H9 (cell line): Measurements from ENCODE around the gene ARPP21. TPM values are rescaled to one million over a fixed set of nuclear protein-coding genes. Genes with fewer than 3 reads are reported as not detected.

Experiments used
- DNase-seq: peaks from one replicate; pipeline ENCODE4 v3.0.0-alpha.2; 2017
- H2AFZ ChIP-seq: one replicate; pipeline ENCODE4 v1.6.1; 2013; ENCODE audit warnings: mild to moderate bottlenecking, low read length, control low read depth, moderate library complexity
- H2AK5ac ChIP-seq: 2 replicates; pipeline ENCODE4 v1.6.1; 2013; ENCODE audit warnings: low read length, control low read depth, mixed read lengths; ENCODE audit not compliant: insufficient read length
- H2BK120ac ChIP-seq: one replicate; pipeline ENCODE4 v1.6.1; 2013; ENCODE audit warnings: low read depth, mild to moderate bottlenecking, low read length, control low read depth, inconsistent platforms; ENCODE audit not compliant: poor library complexity, severe bottlenecking
- H2BK12ac ChIP-seq: 2 replicates; pipeline ENCODE4 v1.6.1; 2013; ENCODE audit warnings: low read length, control low read depth, mixed read lengths, low read depth; ENCODE audit not compliant: insufficient read length
- H2BK15ac ChIP-seq: 2 replicates; pipeline ENCODE4 v1.6.1; 2013; ENCODE audit warnings: low read depth, low read length, control low read depth
- H2BK20ac ChIP-seq: one replicate; pipeline ENCODE4 v1.6.1; 2013; ENCODE audit warnings: low read depth, mild to moderate bottlenecking, low read length, control low read depth, inconsistent platforms; ENCODE audit not compliant: poor library complexity, severe bottlenecking
- H2BK5ac ChIP-seq: 2 replicates; pipeline ENCODE4 v1.6.1; 2013; ENCODE audit warnings: low read length, control low read depth, mixed read lengths; ENCODE audit not compliant: insufficient read length
- H3K14ac ChIP-seq: 2 replicates; pipeline ENCODE4 v1.6.1; 2013; ENCODE audit warnings: low read length, control low read depth; ENCODE audit not compliant: insufficient read depth
- H3K18ac ChIP-seq: 2 replicates; pipeline ENCODE4 v1.6.1; 2013; ENCODE audit warnings: low read depth, mild to moderate bottlenecking, mixed read lengths, low read length, control low read depth; ENCODE audit not compliant: insufficient read length
- H3K23ac ChIP-seq: 2 replicates; pipeline ENCODE4 v1.6.1; 2013; ENCODE audit warnings: low read length, control low read depth, mixed read lengths, low read depth; ENCODE audit not compliant: insufficient read length
- H3K23me2 ChIP-seq: 2 replicates; pipeline ENCODE4 v1.6.1; 2013; ENCODE audit warnings: low read depth, mild to moderate bottlenecking, mixed read lengths, low read length, control low read depth; ENCODE audit not compliant: insufficient read length, poor library complexity, severe bottlenecking
- H3K27ac ChIP-seq: 2 replicates; pipeline ENCODE4 v1.5.1; 2013; ENCODE audit warnings: low read length, control low read depth, mixed read lengths, low read depth; ENCODE audit not compliant: insufficient read length
- H3K27me3 ChIP-seq: 2 replicates; pipeline ENCODE4 v1.6.1; 2013; ENCODE audit warnings: low read length, control low read depth, inconsistent platforms; ENCODE audit not compliant: insufficient read depth
- H3K4ac ChIP-seq: 2 replicates; pipeline ENCODE4 v1.6.1; 2013; ENCODE audit warnings: low read depth, mild to moderate bottlenecking, control low read depth, inconsistent platforms, low read length, moderate library complexity
- H3K4me1 ChIP-seq: 2 replicates; pipeline ENCODE4 v1.6.1; 2013; ENCODE audit warnings: low read length, control low read depth, inconsistent platforms; ENCODE audit not compliant: insufficient read depth
- H3K4me2 ChIP-seq: 2 replicates; pipeline ENCODE4 v1.6.1; 2013; ENCODE audit warnings: low read length, control low read depth, mixed read lengths; ENCODE audit not compliant: insufficient read length, insufficient read depth
- H3K56ac ChIP-seq: 2 replicates; pipeline ENCODE4 v1.6.1; 2013; ENCODE audit warnings: low read depth, mild to moderate bottlenecking, mixed read lengths, low read length, control low read depth; ENCODE audit not compliant: insufficient read length
- H3K79me1 ChIP-seq: 2 replicates; pipeline ENCODE4 v1.6.1; 2013; ENCODE audit warnings: low read depth, mild to moderate bottlenecking, moderate library complexity, low read length, control low read depth, inconsistent platforms; ENCODE audit not compliant: insufficient read depth, poor library complexity, severe bottlenecking
- H3K79me2 ChIP-seq: 2 replicates; pipeline ENCODE4 v1.6.1; 2013; ENCODE audit warnings: low read length, control low read depth, inconsistent platforms; ENCODE audit not compliant: insufficient read depth
- H3K9ac ChIP-seq: 2 replicates; pipeline ENCODE4 v1.6.1; 2013; ENCODE audit warnings: low read length, control low read depth, mixed read lengths; ENCODE audit not compliant: insufficient read length; ENCODE audit errors: extremely low read depth
- H3K9me3 ChIP-seq: one replicate; pipeline ENCODE4 v1.6.1; 2013; ENCODE audit warnings: low read depth, low read length, inconsistent platforms; ENCODE audit not compliant: control insufficient read depth
- H3T11ph ChIP-seq: one replicate; pipeline ENCODE4 v1.6.1; 2013; ENCODE audit warnings: mild to moderate bottlenecking, low read length, control low read depth, inconsistent platforms
- H4K20me1 ChIP-seq: one replicate; pipeline ENCODE4 v1.6.1; 2013; ENCODE audit not compliant: control insufficient read depth, insufficient read length, insufficient read depth
- H4K5ac ChIP-seq: 2 replicates; pipeline ENCODE4 v1.6.1; 2013; ENCODE audit warnings: low read depth, mild to moderate bottlenecking, mixed read lengths, low read length, control low read depth; ENCODE audit not compliant: insufficient read length
- H4K8ac ChIP-seq: replicated peaks from 2 replicates; pipeline ENCODE4 v1.6.1; 2013; ENCODE audit warnings: low read length, control low read depth, mixed read lengths, low read depth; ENCODE audit not compliant: insufficient read length
- H4K91ac ChIP-seq: 2 replicates; pipeline ENCODE4 v1.6.1; 2013; ENCODE audit warnings: low read depth, mild to moderate bottlenecking, moderate library complexity, mixed read lengths, low read length, control low read depth; ENCODE audit not compliant: insufficient read length
- H3K27ac Mint-ChIP-seq, 3 experiments: 2 replicates in 2 of 3; 3 replicates in 1 of 3; pipeline ENCODE4 v1.8.0; 2020 to 2021; ENCODE audit warnings: mixed read lengths in 3 of 3, mild to moderate bottlenecking in 1 of 3, moderate library complexity in 1 of 3
- H3K27me3 Mint-ChIP-seq: 2 replicates; pipeline ENCODE4 v1.8.0; 2021; ENCODE audit warnings: low read depth, mild to moderate bottlenecking, moderate library complexity, mixed read lengths
- H3K36me3 Mint-ChIP-seq, 3 experiments: 2 replicates in 2 of 3; 3 replicates in 1 of 3; pipeline ENCODE4 v1.8.0; 2020 to 2021; ENCODE audit warnings: low read depth in 3 of 3, mixed read lengths in 3 of 3; ENCODE audit not compliant: insufficient read depth in 1 of 3
- H3K4me1 Mint-ChIP-seq, 2 experiments: 2 replicates each; pipeline ENCODE4 v1.8.0; 2020; ENCODE audit warnings: mixed read lengths in 2 of 2
- H3K4me3 Mint-ChIP-seq, 2 experiments: 2 replicates in 1 of 2; 3 replicates in 1 of 2; pipeline ENCODE4 v1.8.0; 2020 to 2021; ENCODE audit warnings: mild to moderate bottlenecking in 2 of 2, mixed read lengths in 2 of 2, moderate library complexity in 1 of 2
- H3K9me3 Mint-ChIP-seq, 2 experiments: 2 replicates in 1 of 2; 3 replicates in 1 of 2; pipeline ENCODE4 v1.8.0; 2020; ENCODE audit warnings: mild to moderate bottlenecking in 2 of 2, mixed read lengths in 2 of 2, moderate library complexity in 1 of 2
- CTCF ChIP-seq: fragments of 200-600 bp; sonication (generic); conservative IDR thresholded peaks from 3 replicates; pipeline ENCODE4 v1.8.0; 2021; ENCODE audit warnings: antibody characterized with exemption, mild to moderate bottlenecking
- WGBS: extraction: QIAGEN DNeasy Blood & Tissue Kit; methylation state at CpG from one replicate; pipeline ENCODE4 v1.1.7; 2013; ENCODE audit warnings: missing lambda C conversion rate, low lambda C conversion rate, mixed read lengths; ENCODE audit not compliant: insufficient read length; ENCODE audit errors: extremely low coverage; 5-methylcytosine and 5-hydroxymethylcytosine counted together
- total RNA-seq: library from RNA; stranded (reverse); gene quantifications from 2 replicates; pipeline ENCODE4 v1.2.1, GENCODE V29; 2021

Gene ARPP21
- total RNA-seq, 1 experiment from 2014 or later, result not detected

GRCh38 chr3:35675206-35675605, 35.9 kb downstream of the ARPP21 start:
- Histone ChIP-seq H3K4me1 (no peaks in the 10 kb centered on the region), H2BK120ac (no peak overlapping the region), H3K27me3 (no peaks in the 10 kb centered on the region), H3K4ac (no peak overlapping the region), H2AK5ac (no peak overlapping the region), H4K20me1 (no peaks in the 10 kb centered on the region), H3K23ac (no peak overlapping the region), H3K9me3 (no peaks in the 10 kb centered on the region), H4K91ac (no peak overlapping the region), H3T11ph (no peak overlapping the region), H4K5ac (no peak overlapping the region), H3K23me2 (no peaks in the 10 kb centered on the region), H3K56ac (no peak overlapping the region), H2BK5ac (no peak overlapping the region), H4K8ac (no peak overlapping the region), H3K18ac (no peak overlapping the region), H3K79me1 (no peaks in the 10 kb centered on the region), H3K79me2 (no peaks in the 10 kb centered on the region), H3K9ac (no peak overlapping the region), H3K14ac (no peak overlapping the region), H2BK12ac (no peak overlapping the region), H3K4me2 (no peak overlapping the region), H2BK20ac (no peak overlapping the region), H2AFZ (no peak overlapping the region), H2BK15ac (no peak overlapping the region), H3K27ac (no peak overlapping the region)
- no peak for DNase-seq
- H3K27me3 Mint-ChIP-seq, result peaks cover 4% of the 10 kb centered on the region
- no peak overlapping the region for H3K27ac Mint-ChIP-seq
- no peak for TF ChIP-seq CTCF
- WGBS, result no CpG with 5 or more reads among the region's 1 CpG
- no peak overlapping the region for H3K4me3 Mint-ChIP-seq
- H3K4me1 Mint-ChIP-seq, result no peaks in the 10 kb centered on the region
- no peaks in the 10 kb centered on the region for H3K36me3 Mint-ChIP-seq
- no peaks in the 10 kb centered on the region for H3K9me3 Mint-ChIP-seq
